HCT116 (cell line): Measurements from ENCODE around the gene LRRC32.

Experiments
- SIN3A ChIP-seq: IDR thresholded peaks from 2 replicates; pipeline ENCODE4 v1.6.1; 2012; ENCODE audit warnings: low read depth
- YY1 ChIP-seq: IDR thresholded peaks from 2 replicates; pipeline ENCODE4 v1.6.1; 2011; ENCODE audit warnings: low read length, low read depth, moderate library complexity, mild to moderate bottlenecking; ENCODE audit not compliant: insufficient replicate concordance; ENCODE audit errors: extremely low read depth
- TF ChIP-seq, protein P1 (sequence below): IDR thresholded peaks from 2 replicates; pipeline ENCODE4 v1.6.1; 2012; ENCODE audit warnings: low read depth
- TF ChIP-seq, protein P2 (sequence below), 3 experiments: fragments of 200-600 bp in 1 of 3; sonication (generic) in 1 of 3; IDR thresholded peaks in 2 of 3; conservative IDR thresholded peaks in 1 of 3; 2 replicates each; pipeline ENCODE4 v1.5.1; 2012 to 2017; ENCODE audit warnings: low read depth in 2 of 3, low read length in 2 of 3, antibody characterized with exemption in 1 of 3, borderline replicate concordance in 1 of 3, control low read depth in 1 of 3, mild to moderate bottlenecking in 1 of 3, mixed read lengths in 1 of 3, mixed run types in 1 of 3, moderate library complexity in 1 of 3; ENCODE audit not compliant: insufficient read depth in 1 of 3
- TF ChIP-seq, protein P3 (sequence below): IDR thresholded peaks from 2 replicates; pipeline ENCODE4 v1.6.1; 2011; ENCODE audit warnings: mild to moderate bottlenecking, low read length, moderate library complexity; ENCODE audit not compliant: insufficient replicate concordance; ENCODE audit errors: extremely low read depth
- TF ChIP-seq, protein P4 (sequence below): IDR thresholded peaks from 2 replicates; pipeline ENCODE4 v1.6.1; 2012

DNA sequence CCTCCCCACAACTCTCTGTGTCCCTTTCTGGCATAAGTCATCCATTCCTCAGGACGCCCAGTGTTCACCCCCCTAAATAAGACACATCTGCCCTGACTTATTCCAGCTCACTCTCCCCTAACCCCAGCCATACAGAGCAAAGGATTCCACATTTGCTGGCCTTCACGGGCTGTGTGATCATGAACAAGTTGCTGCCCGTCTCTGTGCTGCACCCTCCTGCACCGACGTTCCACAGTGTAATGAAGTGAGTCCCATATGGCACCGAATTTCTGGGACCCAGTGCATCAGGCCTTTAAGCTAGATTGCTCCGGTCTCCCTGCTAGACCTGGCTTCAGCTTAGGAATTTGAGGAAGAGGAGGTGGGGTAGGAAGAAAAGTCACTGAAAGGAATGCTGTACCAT is 22.4 kb upstream of the LRRC32 start:
- TF ChIP-seq, protein P1, sequence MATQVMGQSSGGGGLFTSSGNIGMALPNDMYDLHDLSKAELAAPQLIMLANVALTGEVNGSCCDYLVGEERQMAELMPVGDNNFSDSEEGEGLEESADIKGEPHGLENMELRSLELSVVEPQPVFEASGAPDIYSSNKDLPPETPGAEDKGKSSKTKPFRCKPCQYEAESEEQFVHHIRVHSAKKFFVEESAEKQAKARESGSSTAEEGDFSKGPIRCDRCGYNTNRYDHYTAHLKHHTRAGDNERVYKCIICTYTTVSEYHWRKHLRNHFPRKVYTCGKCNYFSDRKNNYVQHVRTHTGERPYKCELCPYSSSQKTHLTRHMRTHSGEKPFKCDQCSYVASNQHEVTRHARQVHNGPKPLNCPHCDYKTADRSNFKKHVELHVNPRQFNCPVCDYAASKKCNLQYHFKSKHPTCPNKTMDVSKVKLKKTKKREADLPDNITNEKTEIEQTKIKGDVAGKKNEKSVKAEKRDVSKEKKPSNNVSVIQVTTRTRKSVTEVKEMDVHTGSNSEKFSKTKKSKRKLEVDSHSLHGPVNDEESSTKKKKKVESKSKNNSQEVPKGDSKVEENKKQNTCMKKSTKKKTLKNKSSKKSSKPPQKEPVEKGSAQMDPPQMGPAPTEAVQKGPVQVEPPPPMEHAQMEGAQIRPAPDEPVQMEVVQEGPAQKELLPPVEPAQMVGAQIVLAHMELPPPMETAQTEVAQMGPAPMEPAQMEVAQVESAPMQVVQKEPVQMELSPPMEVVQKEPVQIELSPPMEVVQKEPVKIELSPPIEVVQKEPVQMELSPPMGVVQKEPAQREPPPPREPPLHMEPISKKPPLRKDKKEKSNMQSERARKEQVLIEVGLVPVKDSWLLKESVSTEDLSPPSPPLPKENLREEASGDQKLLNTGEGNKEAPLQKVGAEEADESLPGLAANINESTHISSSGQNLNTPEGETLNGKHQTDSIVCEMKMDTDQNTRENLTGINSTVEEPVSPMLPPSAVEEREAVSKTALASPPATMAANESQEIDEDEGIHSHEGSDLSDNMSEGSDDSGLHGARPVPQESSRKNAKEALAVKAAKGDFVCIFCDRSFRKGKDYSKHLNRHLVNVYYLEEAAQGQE = no peak
- TF ChIP-seq, protein P2, sequence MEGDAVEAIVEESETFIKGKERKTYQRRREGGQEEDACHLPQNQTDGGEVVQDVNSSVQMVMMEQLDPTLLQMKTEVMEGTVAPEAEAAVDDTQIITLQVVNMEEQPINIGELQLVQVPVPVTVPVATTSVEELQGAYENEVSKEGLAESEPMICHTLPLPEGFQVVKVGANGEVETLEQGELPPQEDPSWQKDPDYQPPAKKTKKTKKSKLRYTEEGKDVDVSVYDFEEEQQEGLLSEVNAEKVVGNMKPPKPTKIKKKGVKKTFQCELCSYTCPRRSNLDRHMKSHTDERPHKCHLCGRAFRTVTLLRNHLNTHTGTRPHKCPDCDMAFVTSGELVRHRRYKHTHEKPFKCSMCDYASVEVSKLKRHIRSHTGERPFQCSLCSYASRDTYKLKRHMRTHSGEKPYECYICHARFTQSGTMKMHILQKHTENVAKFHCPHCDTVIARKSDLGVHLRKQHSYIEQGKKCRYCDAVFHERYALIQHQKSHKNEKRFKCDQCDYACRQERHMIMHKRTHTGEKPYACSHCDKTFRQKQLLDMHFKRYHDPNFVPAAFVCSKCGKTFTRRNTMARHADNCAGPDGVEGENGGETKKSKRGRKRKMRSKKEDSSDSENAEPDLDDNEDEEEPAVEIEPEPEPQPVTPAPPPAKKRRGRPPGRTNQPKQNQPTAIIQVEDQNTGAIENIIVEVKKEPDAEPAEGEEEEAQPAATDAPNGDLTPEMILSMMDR (IDR thresholded peaks at IDR 0.05 in 2 of 3, conservative IDR thresholded peaks at IDR 0.05 in 1 of 3; ENCODE audit: borderline replicate concordance in 1 of 3, insufficient read depth in 1 of 3, low read depth in 2 of 3, low read length in 2 of 3) = no peak
- TF ChIP-seq YY1 (no peak), SIN3A (no peak)
- TF ChIP-seq, protein P3, sequence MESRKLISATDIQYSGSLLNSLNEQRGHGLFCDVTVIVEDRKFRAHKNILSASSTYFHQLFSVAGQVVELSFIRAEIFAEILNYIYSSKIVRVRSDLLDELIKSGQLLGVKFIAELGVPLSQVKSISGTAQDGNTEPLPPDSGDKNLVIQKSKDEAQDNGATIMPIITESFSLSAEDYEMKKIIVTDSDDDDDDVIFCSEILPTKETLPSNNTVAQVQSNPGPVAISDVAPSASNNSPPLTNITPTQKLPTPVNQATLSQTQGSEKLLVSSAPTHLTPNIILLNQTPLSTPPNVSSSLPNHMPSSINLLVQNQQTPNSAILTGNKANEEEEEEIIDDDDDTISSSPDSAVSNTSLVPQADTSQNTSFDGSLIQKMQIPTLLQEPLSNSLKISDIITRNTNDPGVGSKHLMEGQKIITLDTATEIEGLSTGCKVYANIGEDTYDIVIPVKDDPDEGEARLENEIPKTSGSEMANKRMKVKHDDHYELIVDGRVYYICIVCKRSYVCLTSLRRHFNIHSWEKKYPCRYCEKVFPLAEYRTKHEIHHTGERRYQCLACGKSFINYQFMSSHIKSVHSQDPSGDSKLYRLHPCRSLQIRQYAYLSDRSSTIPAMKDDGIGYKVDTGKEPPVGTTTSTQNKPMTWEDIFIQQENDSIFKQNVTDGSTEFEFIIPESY = no peak
- TF ChIP-seq, protein P4, sequence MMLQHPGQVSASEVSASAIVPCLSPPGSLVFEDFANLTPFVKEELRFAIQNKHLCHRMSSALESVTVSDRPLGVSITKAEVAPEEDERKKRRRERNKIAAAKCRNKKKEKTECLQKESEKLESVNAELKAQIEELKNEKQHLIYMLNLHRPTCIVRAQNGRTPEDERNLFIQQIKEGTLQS = no peak
